Measurements from ENCODE around the gene MAN2A1.

GRCh38 chr5:109750463-109750862 lies 60.7 kb downstream of the MAN2A1 start:
- TF ChIP-seq MAX (CRISPR knock-in tag; IDR thresholded peaks at IDR 0.05) (no peak), CTCF (IDR thresholded peaks at IDR 0.05) (no peak), ZNF121 (CRISPR knock-in tag; IDR thresholded peaks at IDR 0.05) (no peak), FOXP1 (CRISPR knock-in tag; IDR thresholded peaks at IDR 0.05; ENCODE audit: borderline replicate concordance) (no peak), ZNF219 (CRISPR knock-in tag; IDR thresholded peaks at IDR 0.05; ENCODE audit: borderline replicate concordance) (no peak), ELF4 (CRISPR knock-in tag; IDR thresholded peaks at IDR 0.05; ENCODE audit: low read depth) (no peak), RELA (CRISPR knock-in tag; IDR thresholded peaks at IDR 0.05; ENCODE audit: borderline replicate concordance) (no peak)

Data from WTC11 (cell line).